Measurements from ENCODE around the gene BPGM.

Gene BPGM

GRCh38 chr7:134618756-134619530, 27.7 kb upstream of the BPGM start:
- Histone ChIP-seq H3K27ac (ENCODE audit: low read depth in 2 of 2, low read length in 2 of 2) (no peak overlapping the region), H3K27me3 (ENCODE audit: control insufficient read depth in 2 of 2, insufficient read depth in 2 of 2, low read length in 2 of 2) (peaks cover 4 to 7% of the 10 kb centered on the region in 2 donors), H3K4me3 (ENCODE audit: low read length in 2 of 2) (no peak overlapping the region)

GRCh38 chr7:134619627-134620331, 26.9 kb upstream of the BPGM start:
- Histone ChIP-seq H3K4me1 (ENCODE audit: control insufficient read depth in 2 of 2, insufficient read depth in 2 of 2, low read length in 2 of 2) (no peaks in the 10 kb centered on the region), H3K36me3 (ENCODE audit: control insufficient read depth in 2 of 2, insufficient read depth in 2 of 2, low read length in 2 of 2) (no peaks in the 10 kb centered on the region), H3K9ac (ENCODE audit: low read depth in 1 of 2, low read length in 2 of 2) (no peak overlapping the region), H3K27ac (ENCODE audit: low read depth in 2 of 2, low read length in 2 of 2) (no peak overlapping the region), H3K27me3 (ENCODE audit: control insufficient read depth in 2 of 2, insufficient read depth in 2 of 2, low read length in 2 of 2) (peaks cover 4 to 7% of the 10 kb centered on the region in 2 donors), H3K9me3 (ENCODE audit: control insufficient read depth in 2 of 2, low read length in 2 of 2) (no peaks in the 10 kb centered on the region), H3K4me3 (ENCODE audit: low read length in 2 of 2) (no peak overlapping the region)

More at GRCh38 chr7:134618756-134619530, 27.7 kb upstream of the BPGM start:
- Histone ChIP-seq H3K36me3 (ENCODE audit: control insufficient read depth in 2 of 2, insufficient read depth in 2 of 2, low read length in 2 of 2) (no peaks in the 10 kb centered on the region), H3K4me1 (ENCODE audit: control insufficient read depth in 2 of 2, insufficient read depth in 2 of 2, low read length in 2 of 2) (no peaks in the 10 kb centered on the region), H3K9me3 (ENCODE audit: control insufficient read depth in 2 of 2, low read length in 2 of 2) (no peaks in the 10 kb centered on the region), H3K9ac (ENCODE audit: low read depth in 1 of 2, low read length in 2 of 2) (no peak overlapping the region)

GRCh38 chr7:134622303-134622995, 24.2 kb upstream of the BPGM start:
- no peaks in the 10 kb centered on the region for H3K36me3 ChIP-seq (ENCODE audit: control insufficient read depth in 2 of 2, insufficient read depth in 2 of 2, low read length in 2 of 2)
- no peak overlapping the region for H3K4me3 ChIP-seq (ENCODE audit: low read length in 2 of 2)
- no peak overlapping the region for H3K9ac ChIP-seq (ENCODE audit: low read depth in 1 of 2, low read length in 2 of 2)
- H3K4me1 ChIP-seq (ENCODE audit: control insufficient read depth in 2 of 2, insufficient read depth in 2 of 2, low read length in 2 of 2): no peaks in the 10 kb centered on the region
- peaks cover 4 to 7% of the 10 kb centered on the region in 2 donors for H3K27me3 ChIP-seq (ENCODE audit: control insufficient read depth in 2 of 2, insufficient read depth in 2 of 2, low read length in 2 of 2)
- H3K27ac ChIP-seq (ENCODE audit: low read depth in 2 of 2, low read length in 2 of 2): no peak overlapping the region
- H3K9me3 ChIP-seq (ENCODE audit: control insufficient read depth in 2 of 2, low read length in 2 of 2): no peaks in the 10 kb centered on the region

DNA sequence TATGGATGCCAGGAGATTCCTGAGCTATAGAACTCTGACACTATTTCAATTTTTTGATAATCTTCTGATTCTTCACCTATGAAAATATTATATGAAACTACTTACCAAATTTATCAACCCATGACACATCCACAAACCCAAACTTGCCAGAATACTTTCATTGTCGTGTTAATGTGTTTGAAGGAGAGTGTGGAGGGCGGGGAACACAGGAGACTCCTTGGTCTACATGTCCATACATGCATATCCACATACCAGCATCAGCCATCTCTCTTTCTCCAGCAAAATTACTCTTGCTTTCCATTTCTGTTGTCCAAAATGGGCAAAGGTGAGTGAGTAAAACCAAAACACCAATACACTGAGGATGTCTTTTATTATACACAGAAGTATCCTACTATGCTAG, 23.5 kb upstream of the BPGM start:
- no peak overlapping the region for H3K9ac ChIP-seq (ENCODE audit: low read depth in 1 of 2, low read length in 2 of 2)
- H3K27me3 ChIP-seq (ENCODE audit: control insufficient read depth in 2 of 2, insufficient read depth in 2 of 2, low read length in 2 of 2): peaks cover 6 to 7% of the 10 kb centered on the region in 2 donors
- no peaks in the 10 kb centered on the region for H3K4me1 ChIP-seq (ENCODE audit: control insufficient read depth in 2 of 2, insufficient read depth in 2 of 2, low read length in 2 of 2)
- no peaks in the 10 kb centered on the region for H3K36me3 ChIP-seq (ENCODE audit: control insufficient read depth in 2 of 2, insufficient read depth in 2 of 2, low read length in 2 of 2)
- H3K4me3 ChIP-seq (ENCODE audit: low read length in 2 of 2): no peak overlapping the region
- no peak overlapping the region for H3K27ac ChIP-seq (ENCODE audit: low read depth in 2 of 2, low read length in 2 of 2)
- no peaks in the 10 kb centered on the region for H3K9me3 ChIP-seq (ENCODE audit: control insufficient read depth in 2 of 2, low read length in 2 of 2)

GRCh38 chr7:134625550-134625949, 21.1 kb upstream of the BPGM start:
- no peak overlapping the region for H3K27ac ChIP-seq (ENCODE audit: low read depth in 2 of 2, low read length in 2 of 2)

DNA sequence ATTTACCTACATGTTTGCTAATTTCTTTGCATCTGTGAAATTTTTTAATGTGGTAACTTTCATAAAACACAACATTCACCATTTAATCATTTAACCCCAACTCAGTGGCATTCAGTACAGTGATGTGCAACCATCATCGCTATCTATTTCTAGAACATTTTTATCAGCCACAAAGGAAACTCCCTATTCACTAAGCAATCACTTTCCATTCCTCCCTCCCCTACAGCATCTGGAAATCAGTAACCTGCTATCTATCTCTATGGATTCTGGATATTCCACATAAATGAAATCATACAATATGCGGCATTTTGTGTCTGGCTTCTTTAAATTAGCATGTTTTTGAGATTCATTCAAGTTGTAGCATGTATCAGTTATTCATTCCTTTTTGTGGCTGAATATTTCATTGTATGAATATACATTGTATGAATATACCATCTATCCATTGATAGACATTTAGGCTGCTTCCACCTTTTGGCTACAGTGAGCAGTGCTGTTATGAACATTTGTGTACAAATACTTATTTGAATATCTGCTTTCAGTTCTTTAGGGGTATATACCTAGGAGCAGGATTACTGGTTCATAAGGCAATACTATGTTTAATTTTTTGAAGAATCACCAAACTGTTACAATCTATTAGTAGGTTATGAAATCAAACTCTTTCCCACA, 19.4 kb upstream of the BPGM start:
- no peak overlapping the region for H3K9ac ChIP-seq (ENCODE audit: low read depth in 1 of 2, low read length in 2 of 2)

More at GRCh38 chr7:134625550-134625949, 21.1 kb upstream of the BPGM start:
- Histone ChIP-seq H3K9me3 (ENCODE audit: control insufficient read depth in 2 of 2, low read length in 2 of 2) (no peaks in the 10 kb centered on the region), H3K36me3 (ENCODE audit: control insufficient read depth in 2 of 2, insufficient read depth in 2 of 2, low read length in 2 of 2) (no peaks in the 10 kb centered on the region), H3K4me1 (ENCODE audit: control insufficient read depth in 2 of 2, insufficient read depth in 2 of 2, low read length in 2 of 2) (no peaks in the 10 kb centered on the region), H3K27me3 (ENCODE audit: control insufficient read depth in 2 of 2, insufficient read depth in 2 of 2, low read length in 2 of 2) (peaks cover 6 to 7% of the 10 kb centered on the region in 2 donors), H3K9ac (ENCODE audit: low read depth in 1 of 2, low read length in 2 of 2) (no peak overlapping the region), H3K4me3 (ENCODE audit: low read length in 2 of 2) (no peak overlapping the region)

DNA sequence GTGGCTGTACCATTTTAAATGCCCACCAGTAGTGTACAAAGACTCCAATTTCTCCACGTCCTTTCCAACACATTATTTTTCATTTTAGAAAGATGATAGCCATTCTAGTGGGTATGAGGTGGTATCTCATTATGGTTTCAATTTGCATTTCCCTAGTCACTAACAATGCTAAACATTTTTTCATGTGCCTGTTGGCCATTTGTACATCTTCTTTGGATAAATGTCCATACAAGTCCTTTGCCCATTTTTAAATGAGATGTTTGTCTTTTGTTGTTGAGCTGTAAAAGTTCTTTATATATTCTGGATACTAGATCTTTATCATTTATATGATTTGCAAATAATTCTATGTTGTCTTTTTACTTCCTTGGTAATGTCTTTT, 18.9 kb upstream of the BPGM start:
- no peaks in the 10 kb centered on the region for H3K36me3 ChIP-seq (ENCODE audit: control insufficient read depth in 2 of 2, insufficient read depth in 2 of 2, low read length in 2 of 2)
- H3K4me1 ChIP-seq (ENCODE audit: control insufficient read depth in 2 of 2, insufficient read depth in 2 of 2, low read length in 2 of 2): no peaks in the 10 kb centered on the region
- H3K27me3 ChIP-seq (ENCODE audit: control insufficient read depth in 2 of 2, insufficient read depth in 2 of 2, low read length in 2 of 2): peaks cover 2 to 7% of the 10 kb centered on the region in 2 donors
- no peak overlapping the region for H3K9ac ChIP-seq (ENCODE audit: low read depth in 1 of 2, low read length in 2 of 2)
- H3K27ac ChIP-seq (ENCODE audit: low read depth in 2 of 2, low read length in 2 of 2): no peak overlapping the region
- H3K9me3 ChIP-seq (ENCODE audit: control insufficient read depth in 2 of 2, low read length in 2 of 2): no peaks in the 10 kb centered on the region
- no peak overlapping the region for H3K4me3 ChIP-seq (ENCODE audit: low read length in 2 of 2)

More for the DNA sequence above, 19.4 kb upstream of the BPGM start:
- no peaks in the 10 kb centered on the region for H3K36me3 ChIP-seq (ENCODE audit: control insufficient read depth in 2 of 2, insufficient read depth in 2 of 2, low read length in 2 of 2)
- no peak overlapping the region for H3K4me3 ChIP-seq (ENCODE audit: low read length in 2 of 2)
- H3K4me1 ChIP-seq (ENCODE audit: control insufficient read depth in 2 of 2, insufficient read depth in 2 of 2, low read length in 2 of 2): no peaks in the 10 kb centered on the region
- H3K27ac ChIP-seq (ENCODE audit: low read depth in 2 of 2, low read length in 2 of 2): no peak overlapping the region
- H3K9me3 ChIP-seq (ENCODE audit: control insufficient read depth in 2 of 2, low read length in 2 of 2): no peaks in the 10 kb centered on the region
- peaks cover 5 to 7% of the 10 kb centered on the region in 2 donors for H3K27me3 ChIP-seq (ENCODE audit: control insufficient read depth in 2 of 2, insufficient read depth in 2 of 2, low read length in 2 of 2)

DNA sequence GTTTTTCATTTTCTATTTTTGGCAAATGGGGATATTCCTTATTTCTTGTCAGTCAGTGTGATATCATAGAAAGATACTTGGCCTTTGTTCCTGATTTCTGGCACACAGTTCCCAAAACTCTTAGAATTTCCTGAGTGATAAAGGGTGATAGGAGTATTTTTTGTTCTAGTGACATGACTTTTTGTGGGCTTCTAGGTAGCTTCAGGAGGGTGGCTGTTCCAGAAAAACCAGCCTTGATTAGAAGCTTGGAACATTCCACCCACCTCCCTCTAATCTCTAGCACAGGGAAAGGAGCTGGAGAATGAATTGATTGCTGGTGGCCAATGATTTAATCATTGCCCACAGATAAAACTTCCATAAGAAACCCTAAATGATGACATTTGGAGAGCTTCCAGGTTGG, 17.2 kb upstream of the BPGM start:
- no peak overlapping the region for H3K4me3 ChIP-seq (ENCODE audit: low read length in 2 of 2)

GRCh38 chr7:134630237-134630636, 16.4 kb upstream of the BPGM start:
- H3K27ac ChIP-seq (ENCODE audit: low read depth in 2 of 2, low read length in 2 of 2): no peak overlapping the region
- H3K36me3 ChIP-seq (ENCODE audit: control insufficient read depth in 2 of 2, insufficient read depth in 2 of 2, low read length in 2 of 2): no peaks in the 10 kb centered on the region
- H3K27me3 ChIP-seq (ENCODE audit: control insufficient read depth in 2 of 2, insufficient read depth in 2 of 2, low read length in 2 of 2): peaks cover 0 to 2% of the 10 kb centered on the region in 2 donors
- H3K4me1 ChIP-seq (ENCODE audit: control insufficient read depth in 2 of 2, insufficient read depth in 2 of 2, low read length in 2 of 2): no peaks in the 10 kb centered on the region
- H3K4me3 ChIP-seq (ENCODE audit: low read length in 2 of 2): no peak overlapping the region
- H3K9ac ChIP-seq (ENCODE audit: low read depth in 1 of 2, low read length in 2 of 2): no peak overlapping the region
- H3K9me3 ChIP-seq (ENCODE audit: control insufficient read depth in 2 of 2, low read length in 2 of 2): no peaks in the 10 kb centered on the region

More for the DNA sequence above, 17.2 kb upstream of the BPGM start:
- no peaks in the 10 kb centered on the region for H3K4me1 ChIP-seq (ENCODE audit: control insufficient read depth in 2 of 2, insufficient read depth in 2 of 2, low read length in 2 of 2)
- H3K27ac ChIP-seq (ENCODE audit: low read depth in 2 of 2, low read length in 2 of 2): no peak overlapping the region
- no peaks in the 10 kb centered on the region for H3K36me3 ChIP-seq (ENCODE audit: control insufficient read depth in 2 of 2, insufficient read depth in 2 of 2, low read length in 2 of 2)
- no peaks in the 10 kb centered on the region for H3K9me3 ChIP-seq (ENCODE audit: control insufficient read depth in 2 of 2, low read length in 2 of 2)
- no peak overlapping the region for H3K9ac ChIP-seq (ENCODE audit: low read depth in 1 of 2, low read length in 2 of 2)
- H3K27me3 ChIP-seq (ENCODE audit: control insufficient read depth in 2 of 2, insufficient read depth in 2 of 2, low read length in 2 of 2): peaks cover 0 to 2% of the 10 kb centered on the region in 2 donors
